Transverse colon (tissue), 4 donors: ENCODE data around the gene WNT6.

Experiments used
- CTCF ChIP-seq, 5 experiments: fragments of 200-600 bp in 3 of 5; fragments of 450-650 bp in 2 of 5; sonication (generic) in 3 of 5; IDR thresholded peaks; 1 replicate in 2 of 5; 2 replicates in 3 of 5; pipeline ENCODE4 v1.5.1; 2016 to 2017; ENCODE audit warnings: antibody characterized with exemption in 5 of 5, inconsistent platforms in 3 of 5, mild to moderate bottlenecking in 2 of 5, moderate library complexity in 1 of 5
- EP300 ChIP-seq: sonication (generic); formaldehyde crosslinking; IDR thresholded peaks from one replicate; pipeline ENCODE4 v1.6.1; 2017; ENCODE audit warnings: antibody characterized with exemption, low read depth
- POLR2A ChIP-seq: fragments of 450-650 bp; IDR thresholded peaks from one replicate; pipeline ENCODE4 v1.6.1; 2016; ENCODE audit warnings: antibody characterized with exemption, mild to moderate bottlenecking, moderate library complexity
- POLR2AphosphoS5 ChIP-seq, 3 donors: sonication (generic); formaldehyde crosslinking; IDR thresholded peaks; one replicate each; pipeline ENCODE4 v1.6.1; 2016; ENCODE audit warnings: antibody characterized with exemption in 3 of 3

DNA sequence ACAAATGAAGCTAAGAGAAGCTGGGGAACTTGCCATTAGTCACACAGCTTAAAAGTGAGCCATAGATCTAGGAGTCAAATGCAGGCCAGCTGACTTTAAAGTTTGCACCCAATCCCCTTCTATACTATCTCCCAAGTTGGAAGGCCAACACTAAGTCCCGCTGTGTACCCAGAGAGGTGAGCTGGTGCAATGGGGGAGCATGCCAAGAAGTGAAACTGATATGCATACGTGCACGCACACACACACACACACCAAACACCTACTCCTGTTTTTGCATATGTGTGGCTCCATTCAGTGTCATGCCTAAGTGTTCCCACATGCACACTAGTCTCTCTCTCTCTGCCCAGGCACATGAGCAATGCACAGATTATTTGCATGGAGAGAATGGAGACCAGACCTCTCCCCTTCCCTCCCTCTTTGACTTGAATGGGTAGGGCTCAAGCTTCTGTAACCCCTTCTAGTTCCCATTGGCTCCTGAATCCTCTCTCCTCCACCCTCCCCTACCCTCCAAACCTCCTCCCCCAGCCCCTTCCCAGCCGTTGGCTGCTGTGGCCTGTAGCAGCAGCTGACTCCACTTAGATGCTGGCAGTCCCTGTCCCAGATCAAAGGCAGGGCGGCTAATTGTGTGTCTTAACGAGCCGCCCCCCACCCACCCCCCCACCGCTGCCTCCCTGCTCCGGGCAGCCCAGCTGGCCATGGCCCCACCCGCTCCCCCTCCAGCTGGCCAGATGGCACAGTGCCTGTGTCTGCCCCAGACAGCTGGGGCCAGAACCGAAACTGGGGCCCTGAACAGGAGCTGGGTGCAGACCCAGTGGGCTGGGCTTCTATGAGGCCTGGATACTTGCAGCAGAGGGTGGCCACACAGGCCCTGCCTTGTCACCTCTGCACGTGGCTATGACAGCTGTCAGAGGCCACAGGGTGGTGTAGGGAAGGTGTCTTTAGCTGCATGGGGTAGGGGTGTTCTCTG, 26.7 kb downstream of the WNT6 start:
- TF ChIP-seq CTCF (IDR thresholded peaks at IDR 0.05) (no peak), POLR2A (no peak), POLR2AphosphoS5 (IDR thresholded peaks at IDR 0.05) (peak in 1 of 3 donors; percentile 9), EP300 (no peak)
